ENCODE results near the gene SWSAP1.

DNA sequence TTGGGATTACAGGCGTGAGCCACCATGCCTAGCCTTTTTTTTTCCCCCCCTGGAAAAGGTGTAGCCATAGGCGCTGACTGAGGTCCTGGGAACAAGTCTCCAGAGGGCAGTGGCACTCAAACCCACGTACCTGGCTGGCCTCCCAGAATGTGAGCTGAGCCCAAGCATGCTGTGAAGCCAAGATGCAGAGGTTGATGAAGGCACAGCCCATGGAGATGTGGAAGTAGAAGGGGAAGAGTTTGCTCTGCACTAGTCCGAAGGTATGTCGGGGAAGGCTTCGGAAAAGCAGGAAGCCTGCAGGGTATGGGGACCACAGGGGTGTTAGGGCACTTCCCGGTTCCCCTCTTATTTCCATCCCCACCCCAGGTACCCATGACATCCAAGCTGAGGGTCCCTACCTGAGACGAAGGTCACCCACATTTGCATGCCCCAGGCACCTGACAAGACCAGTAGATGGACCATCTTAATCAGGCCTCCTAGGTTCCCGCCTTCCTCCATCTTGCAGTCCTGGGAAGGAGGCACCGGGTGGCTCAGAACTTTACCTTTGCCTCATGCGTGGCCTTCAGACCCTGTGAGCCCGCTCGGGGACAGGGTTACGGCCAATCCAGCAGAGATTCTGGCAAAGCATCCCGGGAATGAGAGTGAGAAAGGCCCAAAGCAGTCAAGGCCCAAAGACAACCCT is 29.2 kb upstream of the SWSAP1 start:
- no peak for TF ChIP-seq POLR2A (IDR thresholded peaks at IDR 0.05)
- TF ChIP-seq, protein P1, sequence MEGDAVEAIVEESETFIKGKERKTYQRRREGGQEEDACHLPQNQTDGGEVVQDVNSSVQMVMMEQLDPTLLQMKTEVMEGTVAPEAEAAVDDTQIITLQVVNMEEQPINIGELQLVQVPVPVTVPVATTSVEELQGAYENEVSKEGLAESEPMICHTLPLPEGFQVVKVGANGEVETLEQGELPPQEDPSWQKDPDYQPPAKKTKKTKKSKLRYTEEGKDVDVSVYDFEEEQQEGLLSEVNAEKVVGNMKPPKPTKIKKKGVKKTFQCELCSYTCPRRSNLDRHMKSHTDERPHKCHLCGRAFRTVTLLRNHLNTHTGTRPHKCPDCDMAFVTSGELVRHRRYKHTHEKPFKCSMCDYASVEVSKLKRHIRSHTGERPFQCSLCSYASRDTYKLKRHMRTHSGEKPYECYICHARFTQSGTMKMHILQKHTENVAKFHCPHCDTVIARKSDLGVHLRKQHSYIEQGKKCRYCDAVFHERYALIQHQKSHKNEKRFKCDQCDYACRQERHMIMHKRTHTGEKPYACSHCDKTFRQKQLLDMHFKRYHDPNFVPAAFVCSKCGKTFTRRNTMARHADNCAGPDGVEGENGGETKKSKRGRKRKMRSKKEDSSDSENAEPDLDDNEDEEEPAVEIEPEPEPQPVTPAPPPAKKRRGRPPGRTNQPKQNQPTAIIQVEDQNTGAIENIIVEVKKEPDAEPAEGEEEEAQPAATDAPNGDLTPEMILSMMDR (IDR thresholded peaks at IDR 0.05): no peak
